Choroid plexus epithelial cell (primary cell): ENCODE measurements around the gene DIPK1C.

Experiments
- DNase-seq: peaks from one replicate; pipeline ENCODE4 v3.0.0-alpha.2; 2010; ENCODE audit warnings: low read depth
- H3K4me3 ChIP-seq: 2 replicates; pipeline ENCODE4 v1.5.1; 2011; ENCODE audit warnings: low read depth, mild to moderate bottlenecking, control low read depth, low read length, moderate library complexity
- TF ChIP-seq, protein P1 (sequence below): conservative IDR thresholded peaks from 2 replicates; pipeline ENCODE4 v1.5.1; 2011; ENCODE audit warnings: low read depth, mild to moderate bottlenecking, control low read depth, inconsistent platforms, low read length, moderate library complexity

Gene DIPK1C

DNA sequence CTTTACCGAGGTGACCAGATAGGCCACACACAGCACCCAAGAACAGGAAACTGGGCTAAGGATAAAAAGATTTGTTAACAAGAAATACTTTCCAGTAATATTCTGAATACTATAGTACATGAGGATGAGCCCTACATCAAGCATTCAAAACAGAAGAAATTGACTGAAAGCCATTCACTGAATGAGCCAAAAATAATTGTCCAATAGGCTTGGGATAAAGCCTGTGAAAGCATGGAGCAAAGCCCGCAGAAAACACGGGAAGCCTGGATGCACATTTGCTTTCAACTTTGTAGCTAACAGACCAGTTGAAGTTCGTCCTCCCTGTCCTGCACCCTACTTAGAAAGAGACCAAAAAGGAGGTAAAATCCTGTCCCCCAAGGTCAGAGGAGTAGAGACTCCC is 56.3 kb downstream of the DIPK1C start:
- DNase-seq: no peak
- no peak overlapping the region for H3K4me3 ChIP-seq
- TF ChIP-seq, protein P1, sequence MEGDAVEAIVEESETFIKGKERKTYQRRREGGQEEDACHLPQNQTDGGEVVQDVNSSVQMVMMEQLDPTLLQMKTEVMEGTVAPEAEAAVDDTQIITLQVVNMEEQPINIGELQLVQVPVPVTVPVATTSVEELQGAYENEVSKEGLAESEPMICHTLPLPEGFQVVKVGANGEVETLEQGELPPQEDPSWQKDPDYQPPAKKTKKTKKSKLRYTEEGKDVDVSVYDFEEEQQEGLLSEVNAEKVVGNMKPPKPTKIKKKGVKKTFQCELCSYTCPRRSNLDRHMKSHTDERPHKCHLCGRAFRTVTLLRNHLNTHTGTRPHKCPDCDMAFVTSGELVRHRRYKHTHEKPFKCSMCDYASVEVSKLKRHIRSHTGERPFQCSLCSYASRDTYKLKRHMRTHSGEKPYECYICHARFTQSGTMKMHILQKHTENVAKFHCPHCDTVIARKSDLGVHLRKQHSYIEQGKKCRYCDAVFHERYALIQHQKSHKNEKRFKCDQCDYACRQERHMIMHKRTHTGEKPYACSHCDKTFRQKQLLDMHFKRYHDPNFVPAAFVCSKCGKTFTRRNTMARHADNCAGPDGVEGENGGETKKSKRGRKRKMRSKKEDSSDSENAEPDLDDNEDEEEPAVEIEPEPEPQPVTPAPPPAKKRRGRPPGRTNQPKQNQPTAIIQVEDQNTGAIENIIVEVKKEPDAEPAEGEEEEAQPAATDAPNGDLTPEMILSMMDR: no peak

DNA sequence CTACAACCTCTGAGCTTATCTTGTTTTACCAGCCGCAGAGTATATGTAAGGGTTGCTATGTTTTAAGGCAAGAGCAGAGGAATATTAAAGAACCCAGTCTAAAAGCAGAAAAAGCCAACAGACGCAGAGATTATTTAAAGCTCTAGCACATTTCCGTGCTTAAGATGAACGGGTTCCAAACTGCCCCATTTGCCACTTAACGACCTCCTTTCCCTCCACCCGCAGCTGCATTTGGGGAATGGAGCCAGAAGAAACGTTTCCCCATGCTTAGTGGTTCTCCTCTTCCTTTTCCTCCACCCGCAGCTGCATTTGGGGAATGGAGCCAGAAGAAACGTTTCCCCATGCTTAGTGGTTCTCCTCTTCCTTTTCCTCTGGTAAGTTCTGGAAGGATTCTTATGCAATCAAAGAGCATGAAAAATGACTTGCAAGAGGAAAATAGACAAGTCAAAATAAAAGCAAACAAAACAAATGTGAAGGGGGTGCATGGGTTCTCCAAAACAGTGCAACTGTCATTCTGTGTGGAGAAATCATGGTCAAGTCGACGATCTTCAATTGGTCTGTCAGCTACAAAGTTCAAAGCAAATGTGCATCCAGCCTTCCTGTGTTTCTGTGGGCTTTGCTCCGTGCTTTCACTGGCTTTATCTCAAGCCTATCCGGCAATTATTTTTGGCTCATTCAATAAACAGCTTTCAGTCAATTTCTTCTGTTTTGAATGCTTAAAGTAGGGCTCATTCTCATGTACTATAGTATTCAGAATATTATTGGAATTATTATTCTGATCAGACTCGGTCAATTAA is 57.8 kb downstream of the DIPK1C start:
- TF ChIP-seq, protein P1: no peak
- H3K4me3 ChIP-seq: no peak overlapping the region
- no peak for DNase-seq

DNA sequence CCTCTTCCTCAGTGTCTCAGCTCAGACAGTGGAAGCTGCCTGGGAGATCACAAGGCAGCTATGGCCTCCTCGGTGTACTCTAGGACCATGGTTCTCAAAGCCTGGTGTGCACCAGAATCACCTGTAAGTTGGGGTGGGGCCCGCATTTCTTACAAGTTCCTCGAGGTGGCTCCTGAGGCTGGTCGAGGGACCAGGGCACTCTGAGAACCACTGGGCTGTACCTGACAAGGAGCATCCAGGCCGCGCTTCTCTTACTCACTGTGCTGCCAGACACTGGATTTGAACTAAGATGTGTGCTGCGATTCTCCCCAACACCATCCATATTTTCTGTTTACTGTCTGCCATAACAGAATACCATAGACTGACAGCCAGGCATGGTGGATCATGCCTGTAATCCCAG is 59.5 kb downstream of the DIPK1C start:
- DNase-seq: no peak
- H3K4me3 ChIP-seq: no peak overlapping the region
- TF ChIP-seq, protein P1: no peak

DNA sequence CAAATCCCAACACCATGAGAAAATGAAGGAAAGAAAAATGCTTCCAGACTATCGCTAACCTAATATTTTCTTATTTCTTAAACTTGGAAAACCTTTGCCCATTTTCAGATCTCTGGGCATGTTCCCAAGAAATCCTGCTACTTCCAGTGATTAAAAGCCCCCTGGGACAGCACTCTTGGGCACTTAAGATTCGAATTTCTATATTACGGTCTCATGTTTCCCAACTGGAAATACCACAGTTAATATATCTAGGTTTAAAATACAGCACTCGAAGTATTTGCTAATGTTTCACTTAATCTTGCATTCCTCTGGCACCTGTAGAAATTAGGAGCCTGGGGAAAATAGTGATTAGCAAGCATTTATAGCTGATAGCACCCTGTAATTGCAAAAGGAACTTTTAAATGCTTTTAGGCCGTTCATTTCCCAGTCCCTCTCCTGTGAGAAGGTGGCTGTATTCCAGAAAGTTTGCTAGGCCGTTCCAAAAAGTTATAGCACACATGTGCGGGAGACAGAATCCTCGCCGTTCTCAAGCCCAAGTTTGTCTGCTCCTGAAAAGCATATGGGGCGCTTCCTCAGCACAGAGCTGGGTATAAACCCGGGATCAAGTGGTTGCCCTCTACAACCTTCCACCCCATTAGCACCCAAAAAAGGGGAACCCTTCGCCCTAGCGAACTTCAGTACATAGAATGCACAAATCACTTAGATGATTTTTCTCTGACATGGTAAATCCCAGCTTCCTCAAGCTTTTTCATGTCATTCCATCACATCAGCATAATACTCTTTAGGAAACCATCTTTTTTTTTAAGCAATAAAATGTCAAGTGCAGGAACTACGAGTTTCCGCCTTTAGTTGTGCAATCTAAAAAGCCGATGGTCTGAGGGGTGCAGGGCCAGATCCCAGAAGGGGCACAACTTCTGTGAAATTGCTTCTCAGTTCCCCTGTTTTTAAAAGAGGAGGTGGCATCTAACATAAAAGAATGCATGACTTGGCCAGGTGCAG is 60.6 kb downstream of the DIPK1C start:
- DNase-seq: no peak
- TF ChIP-seq, protein P1: no peak
- H3K4me3 ChIP-seq: no peak overlapping the region

DNA sequence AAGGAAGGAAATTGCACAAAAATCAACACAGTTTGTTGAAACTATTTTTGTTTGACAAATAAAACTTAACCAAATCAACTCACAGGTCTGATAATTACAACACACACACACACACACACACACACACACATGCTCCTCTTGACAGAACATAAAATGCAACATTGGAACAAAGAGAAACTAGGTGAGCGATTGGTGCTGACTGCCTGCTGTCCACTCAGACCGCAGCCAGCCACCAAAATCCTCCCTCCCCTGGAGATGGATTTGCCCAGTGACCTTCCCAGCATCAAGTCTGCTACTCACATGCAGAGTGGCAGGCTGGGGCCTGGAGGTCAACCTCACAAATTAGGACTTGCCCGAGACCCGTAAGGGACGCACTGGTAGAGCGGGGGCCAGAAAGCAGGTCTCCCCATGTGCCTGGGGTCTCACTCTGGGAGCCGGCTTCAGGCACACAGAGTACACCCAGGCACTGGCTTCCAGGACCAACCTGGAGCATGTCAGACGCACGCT is 61.4 kb downstream of the DIPK1C start:
- peak; percentile 24 for DNase-seq
- TF ChIP-seq, protein P1: no peak
- no peak overlapping the region for H3K4me3 ChIP-seq

DNA sequence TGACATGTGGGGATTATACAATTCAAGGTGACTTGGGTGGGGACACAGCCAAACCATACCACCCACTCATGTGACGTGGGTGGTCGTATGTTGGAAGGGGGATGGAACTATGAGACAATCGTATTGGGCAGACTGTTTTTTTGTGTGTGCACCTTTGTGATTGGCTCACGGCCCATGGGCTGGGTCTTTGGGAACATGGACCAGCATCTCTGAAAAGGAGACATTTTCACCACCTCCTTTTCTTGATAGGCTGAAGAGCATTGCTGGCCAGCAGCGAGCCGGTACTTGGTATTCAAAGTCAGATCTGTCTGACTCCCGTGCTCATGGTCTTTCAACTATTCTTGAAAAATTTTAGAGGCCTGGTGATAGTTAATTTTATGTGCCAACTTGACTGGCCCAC is 62.1 kb downstream of the DIPK1C start:
- DNase-seq: no peak
- H3K4me3 ChIP-seq: no peak overlapping the region
- TF ChIP-seq, protein P1: no peak
